Mammary epithelial cell (primary cell): Measurements from ENCODE around the gene MAS1.

Experiments used
- EZH2 ChIP-seq: IDR thresholded peaks from 2 replicates; pipeline ENCODE4 v1.6.1; 2012; ENCODE audit warnings: low read length, inconsistent platforms, borderline replicate concordance
- TF ChIP-seq, protein P1 (sequence below), 2 donors: IDR thresholded peaks in 1 of 2; conservative IDR thresholded peaks in 1 of 2; 2 replicates each; pipeline ENCODE4 v1.5.1; 2011 to 2012; ENCODE audit warnings: inconsistent platforms in 2 of 2, low read length in 2 of 2, mild to moderate bottlenecking in 2 of 2, control low read depth in 1 of 2, low read depth in 1 of 2; ENCODE audit not compliant: insufficient read depth in 1 of 2; ENCODE audit errors: extremely low read depth in 1 of 2

DNA sequence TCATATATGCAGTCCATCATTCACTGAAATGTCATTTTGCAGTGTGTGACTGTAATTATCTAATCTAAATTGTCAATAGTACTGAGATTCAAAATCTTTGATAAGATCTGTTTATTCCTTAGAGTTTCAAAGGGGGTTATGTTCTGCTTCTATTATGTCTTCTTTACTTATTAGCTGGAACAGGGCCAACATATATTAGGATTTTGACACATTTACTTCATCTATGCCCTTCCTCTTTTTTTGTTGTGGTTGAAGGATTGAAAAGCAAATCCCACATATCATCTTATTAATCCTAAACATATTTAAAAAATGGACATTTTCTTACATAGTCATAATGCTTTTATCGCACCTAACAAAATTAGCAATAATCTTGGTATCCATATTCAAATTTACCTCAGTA is 30.3 kb upstream of the MAS1 start:
- TF ChIP-seq, protein P1, sequence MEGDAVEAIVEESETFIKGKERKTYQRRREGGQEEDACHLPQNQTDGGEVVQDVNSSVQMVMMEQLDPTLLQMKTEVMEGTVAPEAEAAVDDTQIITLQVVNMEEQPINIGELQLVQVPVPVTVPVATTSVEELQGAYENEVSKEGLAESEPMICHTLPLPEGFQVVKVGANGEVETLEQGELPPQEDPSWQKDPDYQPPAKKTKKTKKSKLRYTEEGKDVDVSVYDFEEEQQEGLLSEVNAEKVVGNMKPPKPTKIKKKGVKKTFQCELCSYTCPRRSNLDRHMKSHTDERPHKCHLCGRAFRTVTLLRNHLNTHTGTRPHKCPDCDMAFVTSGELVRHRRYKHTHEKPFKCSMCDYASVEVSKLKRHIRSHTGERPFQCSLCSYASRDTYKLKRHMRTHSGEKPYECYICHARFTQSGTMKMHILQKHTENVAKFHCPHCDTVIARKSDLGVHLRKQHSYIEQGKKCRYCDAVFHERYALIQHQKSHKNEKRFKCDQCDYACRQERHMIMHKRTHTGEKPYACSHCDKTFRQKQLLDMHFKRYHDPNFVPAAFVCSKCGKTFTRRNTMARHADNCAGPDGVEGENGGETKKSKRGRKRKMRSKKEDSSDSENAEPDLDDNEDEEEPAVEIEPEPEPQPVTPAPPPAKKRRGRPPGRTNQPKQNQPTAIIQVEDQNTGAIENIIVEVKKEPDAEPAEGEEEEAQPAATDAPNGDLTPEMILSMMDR (conservative IDR thresholded peaks at IDR 0.05 in 1 of 2, IDR thresholded peaks at IDR 0.05 in 1 of 2; ENCODE audit: extremely low read depth in 1 of 2, insufficient read depth in 1 of 2, low read depth in 1 of 2, low read length in 2 of 2) = no peak
- no peak for TF ChIP-seq EZH2
